ELF-1 (cell line): ENCODE results near the gene ERI3.

Source experiments
- DNase-seq: peaks from one replicate; pipeline ENCODE4 v3.0.0-alpha.2; 2016; ENCODE audit warnings: low read depth, low spot score

The ERI3 gene

DNA sequence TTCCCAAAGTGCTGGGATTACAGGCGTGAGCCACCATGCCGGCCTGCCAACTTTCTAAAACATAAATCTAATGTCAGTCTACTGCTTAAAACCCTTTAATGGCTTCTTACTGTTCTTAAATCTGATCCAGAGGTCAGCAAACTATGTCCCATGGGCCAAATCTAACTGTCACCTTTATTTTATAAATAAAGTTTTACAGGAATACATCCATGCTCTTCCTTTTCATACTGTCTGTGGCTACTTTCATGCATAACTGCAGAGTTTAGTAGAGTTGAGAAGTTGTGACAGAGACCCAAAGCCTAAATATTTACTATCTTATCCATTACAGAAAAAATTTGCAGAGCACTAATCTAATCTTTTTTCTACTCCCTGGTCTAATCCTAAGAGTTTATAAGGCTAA lies 3.8 kb downstream of the ERI3 start:
- DNase-seq = no peak

DNA sequence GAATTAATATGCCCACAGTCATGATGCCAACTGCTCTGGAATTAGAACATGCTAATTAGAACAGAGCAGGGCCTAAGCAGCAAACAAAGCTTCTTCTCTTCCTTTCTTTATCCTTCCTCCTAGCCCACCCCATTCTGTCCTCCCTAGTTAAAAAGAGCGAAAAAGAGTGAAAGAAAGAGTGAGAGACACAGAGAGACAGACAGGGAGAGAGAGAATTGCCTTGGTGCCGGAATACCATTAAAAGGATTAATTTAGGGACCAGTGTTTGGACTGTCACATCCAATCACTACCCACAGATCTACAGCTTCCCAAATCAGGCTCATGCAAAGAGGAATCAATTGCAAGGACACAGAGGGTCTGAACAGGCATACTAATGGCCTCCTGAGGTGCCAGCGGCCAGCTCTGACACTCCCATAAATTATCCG lies 7.0 kb downstream of the ERI3 start:
- no peak for DNase-seq

DNA sequence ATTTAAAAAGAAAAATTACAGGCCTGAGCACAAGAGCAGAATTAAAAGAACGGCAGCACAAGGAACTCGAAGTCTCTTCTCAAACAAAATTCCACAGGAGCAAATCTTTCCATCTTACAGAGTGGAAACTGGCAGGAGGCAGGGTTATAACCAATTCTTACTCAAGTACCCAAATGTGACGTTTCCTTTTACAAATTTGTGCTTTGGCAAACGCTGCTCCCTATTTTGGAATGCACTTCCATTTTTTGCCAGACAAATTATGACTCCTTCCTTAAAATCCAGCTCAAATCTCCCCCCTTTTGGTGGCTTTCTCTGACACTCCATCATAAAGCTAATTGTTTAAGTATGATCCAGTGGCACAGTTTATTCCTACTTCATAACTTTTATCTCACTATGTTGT lies 7.8 kb downstream of the ERI3 start:
- no peak for DNase-seq

GRCh38 chr1:44346878-44347277 lies 8.2 kb downstream of the ERI3 start:
- DNase-seq = no peak

- DNase-seq = no peak
These were observed 8.9 kb downstream of the ERI3 start for GRCh38 chr1:44346184-44346583.

GRCh38 chr1:44345187-44345775 lies 9.8 kb downstream of the ERI3 start:
- no peak for DNase-seq

DNA sequence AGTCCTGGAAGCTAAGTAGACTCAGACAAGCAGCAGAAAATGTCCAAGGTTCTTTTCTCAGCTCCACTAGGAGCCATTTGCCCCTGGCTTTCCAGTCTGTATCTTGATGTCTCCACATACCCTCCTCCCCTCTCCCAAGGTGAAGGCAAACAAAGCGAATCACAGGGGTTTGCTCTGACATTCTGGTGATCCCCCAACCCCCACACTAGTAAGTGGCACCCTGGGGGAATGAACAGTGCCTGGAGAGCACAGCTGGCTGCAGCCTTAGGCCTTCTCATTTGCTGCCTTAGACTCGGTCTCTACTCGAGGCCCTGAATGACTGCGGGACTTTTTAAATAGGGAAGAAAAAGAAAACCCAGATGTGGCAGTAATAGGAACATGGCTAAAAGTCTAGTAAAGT lies 15.3 kb downstream of the ERI3 start:
- no peak for DNase-seq

GRCh38 chr1:44338136-44338535 lies 16.9 kb downstream of the ERI3 start:
- no peak for DNase-seq

DNA sequence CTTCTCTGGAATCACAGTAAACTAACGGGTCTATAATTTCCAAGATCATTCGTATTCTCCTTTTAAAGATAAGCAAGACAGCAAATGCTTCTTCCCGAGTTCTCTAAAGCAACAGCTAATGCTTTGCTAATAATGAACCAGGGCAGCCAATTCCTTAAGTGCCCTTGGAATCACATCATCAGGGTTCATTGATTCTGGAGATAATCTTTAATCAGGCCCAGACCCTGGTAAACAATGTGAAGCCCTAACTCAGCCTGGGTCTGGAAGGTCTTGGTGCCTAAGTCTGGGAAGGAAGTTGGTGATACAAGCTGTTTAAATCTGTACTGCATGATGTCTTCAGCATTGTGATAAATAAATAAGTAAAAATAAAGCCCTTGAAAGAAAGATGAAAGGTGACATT lies 18.4 kb downstream of the ERI3 start:
- DNase-seq = no peak

GRCh38 chr1:44334968-44335367 lies 20.1 kb downstream of the ERI3 start:
- no peak for DNase-seq

DNA sequence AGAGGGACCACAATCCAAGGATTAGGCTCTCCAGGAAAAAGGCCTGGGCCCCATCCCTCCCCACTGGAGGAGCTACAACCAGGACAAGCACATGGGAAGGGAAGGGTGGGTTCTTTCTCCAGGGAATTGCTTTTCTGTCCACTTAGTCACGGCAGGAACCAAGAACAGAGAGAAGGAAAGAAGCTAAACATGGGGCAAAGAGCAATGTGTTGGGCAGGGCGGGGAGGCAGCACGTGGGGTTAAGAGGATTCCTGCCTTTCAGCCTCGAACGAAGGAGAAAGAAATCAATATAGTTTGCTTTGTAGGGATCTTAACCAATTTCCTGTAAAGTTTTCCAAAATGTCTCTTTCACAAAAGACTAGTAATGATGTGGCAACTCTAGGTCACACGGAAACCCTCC lies 21.7 kb downstream of the ERI3 start:
- DNase-seq = no peak

DNA sequence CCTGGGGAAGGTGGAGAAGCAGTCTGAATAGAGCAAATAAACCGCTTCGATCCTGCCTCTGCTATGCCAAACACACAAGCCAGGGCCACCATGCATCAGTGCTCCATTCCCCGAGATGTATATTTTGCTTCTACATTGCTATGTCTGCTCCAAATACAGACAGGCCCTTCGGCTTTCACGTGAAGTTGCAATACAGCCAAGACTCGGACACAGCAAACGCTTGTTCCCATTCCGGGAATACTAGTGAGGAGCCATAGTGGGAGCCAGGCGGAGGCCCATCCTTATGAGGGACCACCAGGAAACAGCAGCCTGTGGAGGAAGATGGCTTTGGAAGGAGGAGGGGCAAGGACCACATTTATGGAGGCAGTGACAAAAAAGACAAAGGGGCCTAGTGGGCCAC lies 22.6 kb downstream of the ERI3 start:
- no peak for DNase-seq

DNA sequence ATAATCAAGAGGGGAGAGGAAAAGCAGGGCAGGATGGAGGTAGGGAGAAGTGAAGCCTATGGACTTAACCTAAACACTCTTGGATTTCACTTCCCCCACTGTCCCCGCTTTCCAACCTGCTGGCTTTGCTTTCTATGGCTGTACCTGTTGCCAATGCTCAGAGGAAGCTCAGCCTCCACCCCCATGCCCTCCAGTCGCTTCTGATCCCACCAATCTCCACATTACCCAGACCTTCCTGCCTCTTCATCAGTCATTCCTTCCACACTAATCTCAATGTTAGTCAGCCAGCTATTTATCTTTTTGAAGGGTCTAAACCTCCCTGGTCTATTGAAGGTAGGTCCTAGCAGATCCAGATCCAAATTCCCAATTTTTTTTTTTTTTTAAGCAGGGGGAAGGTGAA lies 24.1 kb downstream of the ERI3 start:
- no peak for DNase-seq

- peak; percentile 34 for DNase-seq
These were observed 26.2 kb downstream of the ERI3 start for GRCh38 chr1:44328671-44329416.

DNA sequence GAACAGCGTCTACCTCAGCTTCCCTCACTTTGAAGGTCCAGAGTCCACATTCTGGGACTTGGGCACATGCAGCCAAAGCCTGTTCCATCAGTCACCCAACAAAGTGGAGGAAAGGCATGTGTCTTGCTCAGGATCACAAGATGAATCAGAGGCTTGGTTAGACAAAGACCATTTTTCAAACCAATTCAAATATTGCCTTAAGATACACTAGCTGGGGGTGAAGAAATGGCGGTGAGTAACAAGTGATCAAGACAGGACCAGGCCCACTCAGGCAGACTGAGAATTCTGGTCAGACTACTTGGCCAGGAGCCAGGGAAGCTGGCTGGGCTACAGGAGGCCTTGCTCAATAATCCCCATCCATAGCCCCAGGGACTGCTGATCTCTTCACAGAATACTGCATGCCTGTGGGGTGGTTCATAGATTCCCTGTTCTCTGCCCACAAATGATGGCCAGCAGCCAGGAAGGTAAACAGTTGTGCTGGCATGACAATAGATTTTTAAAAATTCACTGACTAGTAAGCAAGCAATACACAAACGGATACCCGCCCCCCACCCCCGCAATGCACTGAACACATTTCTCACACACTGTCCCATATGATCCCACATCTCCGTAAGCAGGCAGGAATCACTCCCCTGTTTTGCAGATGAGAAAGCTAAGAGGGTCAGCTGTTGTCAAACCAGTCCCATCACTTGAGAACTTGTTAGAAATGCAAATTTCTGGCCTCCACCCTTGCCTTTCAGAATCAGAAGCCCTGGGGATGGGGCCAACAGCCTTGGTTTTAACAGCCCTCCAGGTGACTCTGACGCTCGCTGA lies 27.2 kb downstream of the ERI3 start:
- DNase-seq = peak; percentile 89

GRCh38 chr1:44326821-44327465 lies 28.1 kb downstream of the ERI3 start:
- DNase-seq = no peak

- no peak for DNase-seq
These were observed 28.9 kb downstream of the ERI3 start for GRCh38 chr1:44326024-44326701.

DNA sequence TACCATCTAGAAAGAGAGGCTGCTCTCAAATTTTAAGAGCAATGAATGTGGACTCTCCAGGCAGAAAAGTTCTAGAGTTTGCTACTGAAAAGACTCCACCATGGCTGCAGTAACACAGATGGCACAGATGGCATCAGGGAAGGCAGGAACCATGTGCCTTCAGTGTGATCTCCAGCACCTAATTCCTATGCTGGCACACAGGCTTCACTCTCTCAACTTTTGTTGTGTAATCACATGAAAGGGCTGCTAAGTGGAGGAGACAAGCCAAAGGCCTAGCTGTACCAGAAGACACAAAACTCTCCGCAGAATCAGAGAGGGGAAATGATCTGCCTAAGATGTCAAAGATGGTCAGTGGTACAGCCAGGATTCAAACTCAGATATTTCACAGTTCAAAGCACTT lies 31.1 kb downstream of the ERI3 start:
- DNase-seq = no peak

DNA sequence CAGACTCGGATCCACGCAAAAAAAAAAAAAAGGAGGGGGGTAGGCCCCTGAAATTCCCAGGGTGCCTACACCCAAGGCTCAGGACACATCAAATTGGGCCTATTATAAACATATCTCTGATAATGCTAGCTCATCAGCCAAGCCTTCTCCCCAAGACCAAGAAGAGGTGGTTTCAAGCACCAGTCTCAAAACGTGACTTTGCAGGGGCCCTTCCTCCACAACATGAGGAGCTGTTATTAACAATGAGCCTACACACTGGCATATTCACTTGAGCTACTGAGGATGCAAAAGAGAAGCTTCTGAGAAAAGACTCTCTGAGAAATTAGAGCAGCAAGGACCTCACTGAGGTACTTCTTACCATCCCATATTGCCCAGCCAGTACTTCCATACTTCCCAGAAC lies 32.7 kb downstream of the ERI3 start:
- no peak for DNase-seq

GRCh38 chr1:44321466-44321865 lies 33.6 kb downstream of the ERI3 start:
- DNase-seq = no peak
